A549 (cell line): ENCODE data around the gene CMTM1.

Experiments
- CEBPB ChIP-seq, 2 experiments: fragments of >200 bp in 1 of 2; sonication (Bioruptor Twin) in 1 of 2; formaldehyde crosslinking in 1 of 2; IDR thresholded peaks; 2 replicates each; pipeline ENCODE4 v1.6.1; 2012 to 2016
- CHD2 ChIP-seq: fragments of 150-350 bp; IDR thresholded peaks from 2 replicates; pipeline ENCODE4 v1.6.1; 2014; ENCODE audit warnings: low read length; ENCODE audit not compliant: partially characterized antibody
- CTCF ChIP-seq: fragments of >200 bp; sonication (Bioruptor Twin); formaldehyde crosslinking; IDR thresholded peaks from 3 replicates; pipeline ENCODE4 v1.5.1; 2016
- NR3C1 ChIP-seq: fragments of >200 bp; sonication (Bioruptor Twin); formaldehyde crosslinking; IDR thresholded peaks from 3 replicates; pipeline ENCODE4 v1.6.1; 2017
- POLR2A ChIP-seq: IDR thresholded peaks from 2 replicates; pipeline ENCODE4 v1.6.1; 2012; ENCODE audit warnings: mild to moderate bottlenecking, low read length
- RAD21 ChIP-seq, 2 experiments: fragments of >200 bp in 1 of 2; sonication (Bioruptor Twin) in 1 of 2; formaldehyde crosslinking in 1 of 2; IDR thresholded peaks in 1 of 2; conservative IDR thresholded peaks in 1 of 2; 2 replicates in 1 of 2; 3 replicates in 1 of 2; pipeline ENCODE4 v1.6.1; 2012 to 2018; ENCODE audit warnings: inconsistent platforms in 1 of 2
- RCOR1 ChIP-seq: fragments of 150-350 bp; IDR thresholded peaks from 2 replicates; pipeline ENCODE4 v1.6.1; 2014; ENCODE audit warnings: antibody characterized with exemption, low read length, low read depth
- USF2 ChIP-seq: fragments of 450-650 bp; IDR thresholded peaks from 2 replicates; pipeline ENCODE4 v1.6.1; 2014; ENCODE audit warnings: antibody characterized with exemption

- TF ChIP-seq CEBPB (IDR thresholded peaks at IDR 0.05) (no peak), POLR2A (no peak), RAD21 (conservative IDR thresholded peaks at IDR 0.05 in 1 of 2, IDR thresholded peaks at IDR 0.05 in 1 of 2) (no peak), CTCF (no peak), CHD2 (no peak), RCOR1 (no peak), NR3C1 (no peak), USF2 (no peak)
These were observed 31.9 kb upstream of the CMTM1 start for GRCh38 chr16:66534376-66534799.
